HepG2 (cell line): ENCODE results near the gene GPS1. TPM values are rescaled to one million over a fixed set of nuclear protein-coding genes. Genes with fewer than 3 reads are reported as not detected.

Experiments used
- AGO1 ChIP-seq: fragments of 200-400 bp; formaldehyde crosslinking; IDR thresholded peaks from 2 replicates; pipeline ENCODE4 v1.6.1; 2017; ENCODE audit warnings: mild to moderate bottlenecking, low read depth, low read length, moderate library complexity; ENCODE audit not compliant: poor library complexity, severe bottlenecking
- GABPB1 ChIP-seq: IDR thresholded peaks from 2 replicates; pipeline ENCODE4 v1.6.1; 2016; ENCODE audit warnings: mild to moderate bottlenecking, missing genetic modification reagents, moderate library complexity, missing compliant biosample characterization
- SOX13 ChIP-seq, 3 experiments: fragments of 450-650 bp in 1 of 3; sonication (generic) in 1 of 3; formaldehyde crosslinking in 1 of 3; IDR thresholded peaks in 2 of 3; conservative IDR thresholded peaks in 1 of 3; 2 replicates each; pipeline versions ENCODE4 v1.5.0 to v1.6.1; 2016 to 2020; ENCODE audit warnings: antibody characterized with exemption in 1 of 3, mild to moderate bottlenecking in 1 of 3, missing compliant biosample characterization in 1 of 3, missing genetic modification reagents in 1 of 3, moderate library complexity in 1 of 3
- TAF1 ChIP-seq: sonication (generic); formaldehyde crosslinking; IDR thresholded peaks from 2 replicates; pipeline ENCODE4 v1.4.0; 2020; ENCODE audit warnings: missing genetic modification reagents
- ZNF432 ChIP-seq: sonication (generic); formaldehyde crosslinking; IDR thresholded peaks from 2 replicates; pipeline ENCODE4 v1.5.0; 2020; ENCODE audit warnings: missing genetic modification reagents, mild to moderate bottlenecking, borderline replicate concordance
- ZNF556 ChIP-seq: sonication (generic); formaldehyde crosslinking; IDR thresholded peaks from 2 replicates; pipeline ENCODE4 v1.4.0; 2020; ENCODE audit warnings: mild to moderate bottlenecking, missing genetic modification reagents, borderline replicate concordance
- ZNF589 ChIP-seq: sonication (generic); formaldehyde crosslinking; conservative IDR thresholded peaks from 2 replicates; pipeline ENCODE4 v1.8.0; 2022; ENCODE audit warnings: mild to moderate bottlenecking, moderate library complexity, missing genetic modification reagents
- polyA plus RNA-seq, 8 experiments: library from polyadenylated mRNA; depleted of rRNA in 3 of 8; stranded (reverse) in 7 of 8; unstranded in 1 of 8; fragments of >200 nt; fragmentation: Illumina TruSeq in 4 of 8; extraction: Trizol in 4 of 8; gene quantifications; 2 replicates each; pipeline versions ENCODE4 v1.2.1 to v1.2.3, GENCODE V29; 2011 to 2016; ENCODE audit warnings: low read depth in 4 of 8, missing spikeins in 1 of 8, mixed read lengths in 1 of 8; ENCODE audit not compliant: insufficient read depth in 1 of 8
- total RNA-seq, 5 experiments: library from RNA; depleted of rRNA; stranded (reverse); fragments of >200 nt; fragmentation: Illumina TruSeq; extraction: Trizol; gene quantifications; 2 replicates each; pipeline ENCODE4 v1.2.3, GENCODE V29; 2016; ENCODE audit warnings: low read depth in 1 of 5
- TF ChIP-seq, protein P1 (sequence below): IDR thresholded peaks from 2 replicates; pipeline ENCODE4 v1.6.1; 2016; ENCODE audit warnings: missing compliant biosample characterization, missing genetic modification reagents, borderline replicate concordance
- TF ChIP-seq, protein P2 (sequence below): sonication (generic); formaldehyde crosslinking; IDR thresholded peaks from 2 replicates; pipeline ENCODE4 v1.5.1; 2020; ENCODE audit warnings: missing genetic modification reagents, mild to moderate bottlenecking, borderline replicate concordance
- TF ChIP-seq, protein P3 (sequence below): sonication (generic); formaldehyde crosslinking; IDR thresholded peaks from one replicate; pipeline ENCODE4 v1.5.1; 2020; ENCODE audit warnings: mild to moderate bottlenecking, missing genetic modification reagents; ENCODE audit errors: not compliant biosample characterization
- TF ChIP-seq, protein P4 (sequence below): sonication (generic); formaldehyde crosslinking; IDR thresholded peaks from 2 replicates; pipeline ENCODE4 v1.4.0; 2020; ENCODE audit warnings: missing genetic modification reagents
- TF ChIP-seq, protein P5 (sequence below): sonication (generic); formaldehyde crosslinking; IDR thresholded peaks from 2 replicates; pipeline ENCODE4 v1.8.1; 2023; ENCODE audit warnings: mild to moderate bottlenecking, moderate library complexity, missing genetic modification reagents

Gene GPS1
- total and polyA plus RNA-seq, 2 of the 13 experiments (the other 11 are each of a cell fraction or from before 2014, with no cell fraction given) = 124 to 128 TPM

DNA sequence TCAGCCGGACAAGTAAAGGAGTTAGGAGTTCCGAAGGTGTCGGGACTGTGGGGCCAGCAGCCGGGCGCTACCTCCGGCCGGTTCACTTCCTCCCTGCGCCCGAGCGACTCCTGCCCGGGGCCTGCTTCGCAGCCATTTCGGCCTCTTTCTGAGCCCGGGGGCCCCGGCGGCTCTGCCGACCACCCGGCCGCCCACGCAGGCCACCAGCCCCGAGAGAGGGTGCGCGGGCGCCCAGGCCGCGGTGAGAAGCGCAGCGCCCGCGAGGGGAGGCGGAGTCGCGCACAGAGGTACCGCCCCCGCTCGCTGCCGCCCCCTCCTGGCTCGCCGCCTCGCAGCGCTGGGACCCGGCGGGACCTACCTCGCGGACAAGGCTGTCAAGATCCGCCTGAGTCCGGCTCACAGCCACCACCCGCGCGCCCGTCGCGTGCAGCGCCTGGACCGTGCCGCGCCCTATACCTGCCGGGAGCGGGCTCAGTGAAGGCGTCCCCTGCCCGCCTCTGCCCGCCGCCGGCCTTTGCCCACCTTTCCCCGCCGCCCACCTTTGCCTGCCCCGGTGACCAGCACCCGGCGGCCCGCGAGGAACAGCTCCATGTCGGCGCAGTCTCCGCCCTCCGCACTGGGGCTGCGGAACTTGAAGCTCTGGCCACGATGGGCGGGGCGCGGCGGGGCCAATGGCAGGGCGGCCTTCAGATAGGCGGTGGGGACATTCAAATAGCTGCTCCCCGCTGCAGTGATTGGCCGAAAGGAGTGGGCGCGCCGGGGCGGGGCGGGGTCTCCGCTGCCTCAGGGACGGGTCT lies 14.4 kb upstream of the GPS1 start, which contains the start of gene DCXR (continued):
- TF ChIP-seq ZNF589 (CRISPR knock-in tag) (peak; percentile 53; the same call in 1 of the 2 replicates), AGO1 (peak; percentile 79), GABPB1 (peak; percentile 84), ZNF556 (peak; percentile 90), ZNF432 (no peak), SOX13 (IDR thresholded peaks at IDR 0.05) (no peak; the same call in 1 of the 2 replicates), SOX13 (CRISPR knock-in tag; conservative IDR thresholded peaks at IDR 0.05 in 1 of 2, IDR thresholded peaks at IDR 0.05 in 1 of 2) (peak in 1 of 2 experiments; percentile 27; a peak in 1 of 4 replicates), TAF1 (CRISPR knock-in tag) (peak; percentile 87)
- TF ChIP-seq, protein P1, sequence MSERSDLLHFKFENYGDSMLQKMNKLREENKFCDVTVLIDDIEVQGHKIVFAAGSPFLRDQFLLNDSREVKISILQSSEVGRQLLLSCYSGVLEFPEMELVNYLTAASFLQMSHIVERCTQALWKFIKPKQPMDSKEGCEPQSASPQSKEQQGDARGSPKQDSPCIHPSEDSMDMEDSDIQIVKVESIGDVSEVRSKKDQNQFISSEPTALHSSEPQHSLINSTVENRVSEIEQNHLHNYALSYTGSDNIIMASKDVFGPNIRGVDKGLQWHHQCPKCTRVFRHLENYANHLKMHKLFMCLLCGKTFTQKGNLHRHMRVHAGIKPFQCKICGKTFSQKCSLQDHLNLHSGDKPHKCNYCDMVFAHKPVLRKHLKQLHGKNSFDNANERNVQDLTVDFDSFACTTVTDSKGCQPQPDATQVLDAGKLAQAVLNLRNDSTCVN (CRISPR knock-in tag) = peak; percentile 87; the same call in 1 of the 2 replicates
- TF ChIP-seq, protein P2, sequence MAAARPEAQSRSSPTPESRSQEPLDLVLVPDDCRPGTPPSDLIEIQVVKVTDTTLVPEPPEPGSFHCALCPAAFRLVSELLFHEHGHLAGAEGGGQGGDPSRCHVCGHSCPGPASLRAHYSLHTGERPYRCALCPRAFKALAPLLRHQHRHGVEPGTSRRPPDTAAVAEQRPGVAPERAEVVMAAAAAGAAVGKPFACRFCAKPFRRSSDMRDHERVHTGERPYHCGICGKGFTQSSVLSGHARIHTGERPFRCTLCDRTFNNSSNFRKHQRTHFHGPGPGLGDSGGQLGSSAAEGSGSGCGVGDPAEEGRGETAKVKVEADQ (CRISPR knock-in tag) = peak; percentile 100
- TF ChIP-seq, protein P3, sequence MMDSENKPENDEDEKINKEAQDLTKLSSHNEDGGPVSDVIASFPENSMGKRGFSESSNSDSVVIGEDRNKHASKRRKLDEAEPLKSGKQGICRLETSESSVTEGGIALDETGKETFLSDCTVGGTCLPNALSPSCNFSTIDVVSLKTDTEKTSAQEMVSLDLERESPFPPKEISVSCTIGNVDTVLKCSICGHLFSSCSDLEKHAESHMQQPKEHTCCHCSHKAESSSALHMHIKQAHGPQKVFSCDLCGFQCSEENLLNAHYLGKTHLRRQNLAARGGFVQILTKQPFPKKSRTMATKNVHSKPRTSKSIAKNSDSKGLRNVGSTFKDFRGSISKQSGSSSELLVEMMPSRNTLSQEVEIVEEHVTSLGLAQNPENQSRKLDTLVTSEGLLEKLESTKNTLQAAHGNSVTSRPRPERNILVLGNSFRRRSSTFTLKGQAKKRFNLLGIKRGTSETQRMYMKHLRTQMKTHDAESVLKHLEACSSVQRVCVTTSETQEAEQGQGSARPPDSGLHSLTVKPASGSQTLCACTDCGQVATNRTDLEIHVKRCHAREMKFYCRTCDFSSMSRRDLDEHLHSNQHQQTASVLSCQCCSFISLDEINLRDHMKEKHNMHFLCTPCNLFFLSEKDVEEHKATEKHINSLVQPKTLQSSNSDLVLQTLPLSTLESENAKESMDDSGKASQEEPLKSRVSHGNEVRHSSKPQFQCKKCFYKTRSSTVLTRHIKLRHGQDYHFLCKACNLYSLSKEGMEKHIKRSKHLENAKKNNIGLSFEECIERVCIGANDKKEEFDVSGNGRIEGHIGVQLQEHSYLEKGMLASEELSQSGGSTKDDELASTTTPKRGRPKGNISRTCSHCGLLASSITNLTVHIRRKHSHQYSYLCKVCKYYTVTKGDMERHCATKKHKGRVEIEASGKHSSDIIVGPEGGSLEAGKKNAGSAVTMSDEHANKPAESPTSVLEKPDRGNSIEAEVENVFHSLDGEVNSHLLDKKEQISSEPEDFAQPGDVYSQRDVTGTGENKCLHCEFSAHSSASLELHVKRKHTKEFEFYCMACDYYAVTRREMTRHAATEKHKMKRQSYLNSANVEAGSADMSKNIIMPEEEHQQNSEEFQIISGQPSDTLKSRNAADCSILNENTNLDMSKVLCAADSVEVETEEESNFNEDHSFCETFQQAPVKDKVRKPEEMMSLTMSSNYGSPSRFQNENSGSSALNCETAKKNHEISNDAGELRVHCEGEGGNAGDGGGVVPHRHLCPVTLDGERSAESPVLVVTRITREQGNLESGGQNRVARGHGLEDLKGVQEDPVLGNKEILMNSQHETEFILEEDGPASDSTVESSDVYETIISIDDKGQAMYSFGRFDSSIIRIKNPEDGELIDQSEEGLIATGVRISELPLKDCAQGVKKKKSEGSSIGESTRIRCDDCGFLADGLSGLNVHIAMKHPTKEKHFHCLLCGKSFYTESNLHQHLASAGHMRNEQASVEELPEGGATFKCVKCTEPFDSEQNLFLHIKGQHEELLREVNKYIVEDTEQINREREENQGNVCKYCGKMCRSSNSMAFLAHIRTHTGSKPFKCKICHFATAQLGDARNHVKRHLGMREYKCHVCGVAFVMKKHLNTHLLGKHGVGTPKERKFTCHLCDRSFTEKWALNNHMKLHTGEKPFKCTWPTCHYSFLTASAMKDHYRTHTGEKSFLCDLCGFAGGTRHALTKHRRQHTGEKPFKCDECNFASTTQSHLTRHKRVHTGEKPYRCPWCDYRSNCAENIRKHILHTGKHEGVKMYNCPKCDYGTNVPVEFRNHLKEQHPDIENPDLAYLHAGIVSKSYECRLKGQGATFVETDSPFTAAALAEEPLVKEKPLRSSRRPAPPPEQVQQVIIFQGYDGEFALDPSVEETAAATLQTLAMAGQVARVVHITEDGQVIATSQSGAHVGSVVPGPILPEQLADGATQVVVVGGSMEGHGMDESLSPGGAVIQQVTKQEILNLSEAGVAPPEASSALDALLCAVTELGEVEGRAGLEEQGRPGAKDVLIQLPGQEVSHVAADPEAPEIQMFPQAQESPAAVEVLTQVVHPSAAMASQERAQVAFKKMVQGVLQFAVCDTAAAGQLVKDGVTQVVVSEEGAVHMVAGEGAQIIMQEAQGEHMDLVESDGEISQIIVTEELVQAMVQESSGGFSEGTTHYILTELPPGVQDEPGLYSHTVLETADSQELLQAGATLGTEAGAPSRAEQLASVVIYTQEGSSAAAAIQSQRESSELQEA (CRISPR knock-in tag) = peak; percentile 87
- TF ChIP-seq, protein P4, sequence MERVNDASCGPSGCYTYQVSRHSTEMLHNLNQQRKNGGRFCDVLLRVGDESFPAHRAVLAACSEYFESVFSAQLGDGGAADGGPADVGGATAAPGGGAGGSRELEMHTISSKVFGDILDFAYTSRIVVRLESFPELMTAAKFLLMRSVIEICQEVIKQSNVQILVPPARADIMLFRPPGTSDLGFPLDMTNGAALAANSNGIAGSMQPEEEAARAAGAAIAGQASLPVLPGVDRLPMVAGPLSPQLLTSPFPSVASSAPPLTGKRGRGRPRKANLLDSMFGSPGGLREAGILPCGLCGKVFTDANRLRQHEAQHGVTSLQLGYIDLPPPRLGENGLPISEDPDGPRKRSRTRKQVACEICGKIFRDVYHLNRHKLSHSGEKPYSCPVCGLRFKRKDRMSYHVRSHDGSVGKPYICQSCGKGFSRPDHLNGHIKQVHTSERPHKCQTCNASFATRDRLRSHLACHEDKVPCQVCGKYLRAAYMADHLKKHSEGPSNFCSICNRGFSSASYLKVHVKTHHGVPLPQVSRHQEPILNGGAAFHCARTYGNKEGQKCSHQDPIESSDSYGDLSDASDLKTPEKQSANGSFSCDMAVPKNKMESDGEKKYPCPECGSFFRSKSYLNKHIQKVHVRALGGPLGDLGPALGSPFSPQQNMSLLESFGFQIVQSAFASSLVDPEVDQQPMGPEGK (CRISPR knock-in tag) = peak; percentile 81
- TF ChIP-seq, protein P5, sequence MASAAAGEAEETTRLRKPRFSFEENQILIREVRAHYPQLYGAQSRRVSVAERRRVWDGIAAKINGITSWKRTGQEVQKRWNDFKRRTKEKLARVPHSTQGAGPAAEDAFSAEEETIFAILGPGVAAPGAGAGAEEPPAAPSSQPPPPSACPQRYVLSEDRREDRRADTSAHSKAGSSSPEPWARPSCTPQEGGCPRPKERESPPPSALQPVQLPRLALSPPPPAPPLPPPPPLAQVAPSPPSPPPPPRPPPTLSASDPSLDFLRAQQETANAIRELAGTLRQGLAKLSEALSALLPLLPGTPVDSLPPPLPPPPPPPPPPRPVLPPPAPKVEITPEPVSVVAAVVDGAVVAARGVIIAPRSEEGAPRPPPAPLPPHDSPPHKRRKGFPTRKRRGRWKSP (CRISPR knock-in tag) = peak; percentile 98
